ENCODE measurements around the gene LUC7L.

- TF ChIP-seq REST (IDR thresholded peaks at IDR 0.05; ENCODE audit: insufficient read depth in 1 of 2, low read depth in 2 of 2, low read length in 2 of 2) (no peak), SIN3A (IDR thresholded peaks at IDR 0.05; ENCODE audit: borderline replicate concordance, insufficient read depth, low read length) (no peak), POLR2AphosphoS5 (IDR thresholded peaks at IDR 0.05; ENCODE audit: low read depth, low read length) (no peak), TAF1 (IDR thresholded peaks at IDR 0.05; ENCODE audit: borderline replicate concordance, insufficient read depth, low read length) (no peak)
Measured at GRCh38 chr16:194516-194915, 34.7 kb downstream of the LUC7L start.
